Upper lobe of left lung (tissue), 6 donors: ENCODE measurements around the gene PIGQ. TPM values are rescaled to one million over a fixed set of nuclear protein-coding genes. Genes with fewer than 3 reads are reported as not detected.

Experiments
- ATAC-seq, 2 donors: fragments of 200-7000 bp; cut with Tn5 transposase; one replicate each; pipeline ENCODE4 v1.9.1; 2022; ENCODE audit warnings: mild to moderate bottlenecking in 2 of 2, moderate library complexity in 2 of 2; ENCODE audit not compliant: low FRiP score in 2 of 2
- DNase-seq, 2 donors: peaks; one replicate each; pipeline ENCODE4 v3.0.0-alpha.2; 2019 to 2020
- H3K27ac ChIP-seq, 4 donors: fragments of 200-600 bp; sonication (generic); one replicate each; pipeline ENCODE4 v1.5.1; 2016 to 2019
- H3K27me3 ChIP-seq, 4 donors: fragments of 200-600 bp; sonication (generic); one replicate each; pipeline ENCODE4 v1.5.1; 2017 to 2019
- H3K36me3 ChIP-seq, 4 donors: fragments of 200-600 bp; sonication (generic); one replicate each; pipeline ENCODE4 v1.5.1; 2016 to 2019
- H3K4me1 ChIP-seq, 4 donors: fragments of 200-600 bp; sonication (generic); one replicate each; pipeline ENCODE4 v1.5.1; 2018 to 2019
- H3K4me3 ChIP-seq, 4 donors: fragments of 200-600 bp; sonication (generic); one replicate each; pipeline ENCODE4 v1.5.1; 2017 to 2019; ENCODE audit warnings: mild to moderate bottlenecking in 2 of 4, moderate library complexity in 1 of 4
- H3K9me3 ChIP-seq, 4 donors: fragments of 200-600 bp; sonication (generic); one replicate each; pipeline ENCODE4 v1.5.1; 2018 to 2019
- CTCF ChIP-seq, 6 experiments: fragments of 450-650 bp in 4 of 6; fragments of 200-600 bp in 2 of 6; sonication (generic) in 2 of 6; IDR thresholded peaks; one replicate each; pipeline ENCODE4 v1.5.1; 2016 to 2019; ENCODE audit warnings: antibody characterized with exemption in 6 of 6
- EP300 ChIP-seq, 4 donors: sonication (generic); formaldehyde crosslinking; IDR thresholded peaks; one replicate each; pipeline ENCODE4 v1.5.1; 2017; ENCODE audit warnings: antibody characterized with exemption in 4 of 4, control low read depth in 2 of 4
- POLR2A ChIP-seq, 4 donors: fragments of 450-650 bp; IDR thresholded peaks; one replicate each; pipeline ENCODE4 v1.5.1; 2016 to 2017; ENCODE audit warnings: antibody characterized with exemption in 4 of 4, mild to moderate bottlenecking in 2 of 4
- POLR2AphosphoS5 ChIP-seq, 2 donors: sonication (generic); formaldehyde crosslinking; IDR thresholded peaks; one replicate each; pipeline ENCODE4 v1.5.1; 2017; ENCODE audit warnings: antibody characterized with exemption in 2 of 2
- WGBS, 2 donors: methylation state at CpG; one replicate each; pipeline ENCODE4 v1.1.5; 2017 to 2018; 5-methylcytosine and 5-hydroxymethylcytosine counted together
- total RNA-seq, 6 donors: library from RNA; depleted of rRNA in 4 of 6; stranded (reverse); fragments of >200 nt in 4 of 6; gene quantifications; one replicate each; pipeline versions ENCODE4 v1.1.0 to v1.2.1, GENCODE V29; 2016 to 2021
- donor health status: DM: no; HTN: no; CAD: no; lungs with moderate emphysema.
- donor health status: DM: no; HTN: yes; CAD: no; lungs with severe emphysema.

Gene PIGQ
- total RNA-seq, 6 donors from 2014 or later, result 42.7 to 153 (median 79.6) TPM

- TF ChIP-seq POLR2A (IDR thresholded peaks at IDR 0.05) (no peak), CTCF (IDR thresholded peaks at IDR 0.05) (no peak), EP300 (IDR thresholded peaks at IDR 0.05) (no peak), POLR2AphosphoS5 (IDR thresholded peaks at IDR 0.05) (no peak)
These were observed 15.0 kb upstream of the PIGQ start for GRCh38 chr16:554640-555365.

GRCh38 chr16:555528-556473 is 14.0 kb upstream of the PIGQ start:
- H3K36me3 ChIP-seq, result peaks cover 9 to 29% (median 29%) of the 10 kb centered on the region in 4 donors
- peaks cover 0 to 15% (median 6%) of the 10 kb centered on the region in 4 donors for H3K4me1 ChIP-seq
- no peak for TF ChIP-seq POLR2A (IDR thresholded peaks at IDR 0.05)
- no peaks in the 10 kb centered on the region for H3K9me3 ChIP-seq
- DNase-seq (no peak), ATAC-seq (no peak)
- peaks cover 1 to 21% (median 10%) of the 10 kb centered on the region in 4 donors for H3K27me3 ChIP-seq
- no peak overlapping the region for H3K27ac ChIP-seq
- 86 to 89% methylated on average over 15 to 21 of the region's 32 CpGs for WGBS, 2 donors
- no peak overlapping the region for H3K4me3 ChIP-seq

More at GRCh38 chr16:554640-555365, 15.0 kb upstream of the PIGQ start:
- Histone ChIP-seq H3K9me3 (no peaks in the 10 kb centered on the region), H3K36me3 (peaks cover 9 to 36% (median 34%) of the 10 kb centered on the region in 4 donors), H3K27ac (no peak overlapping the region), H3K4me1 (peaks cover 0 to 5% (median 2%) of the 10 kb centered on the region in 4 donors), H3K27me3 (peaks cover 1 to 12% (median 4%) of the 10 kb centered on the region in 4 donors), H3K4me3 (no peak overlapping the region)
- DNase-seq, result no peak
- WGBS, 2 donors, result 80 to 86% methylated on average over 24 to 52 of the region's 54 CpGs
- ATAC-seq, result peak in 1 of 2 donors; percentile 68

- WGBS, 2 donors, result 84 to 86% methylated on average over 16 to 28 of the region's 32 CpGs
- Histone ChIP-seq H3K27ac (no peak overlapping the region), H3K4me3 (no peak overlapping the region), H3K27me3 (peaks cover 1 to 29% (median 14%) of the 10 kb centered on the region in 4 donors), H3K36me3 (peaks cover 9 to 25% (median 24%) of the 10 kb centered on the region in 4 donors), H3K4me1 (peaks cover 0 to 17% (median 6%) of the 10 kb centered on the region in 4 donors), H3K9me3 (no peaks in the 10 kb centered on the region)
- ATAC-seq (no peak), DNase-seq (no peak)
- no peak for TF ChIP-seq EP300 (IDR thresholded peaks at IDR 0.05)
- no peak for TF ChIP-seq POLR2A (IDR thresholded peaks at IDR 0.05)
- TF ChIP-seq POLR2AphosphoS5 (IDR thresholded peaks at IDR 0.05), result no peak
- no peak for TF ChIP-seq CTCF (IDR thresholded peaks at IDR 0.05)
These were observed 13.1 kb upstream of the PIGQ start for GRCh38 chr16:556474-557173.

- Histone ChIP-seq H3K36me3 (peaks cover under 1 to 14% (median 13%) of the 10 kb centered on the region in 4 donors), H3K4me3 (no peak overlapping the region), H3K4me1 (peaks cover 0 to 17% (median 6%) of the 10 kb centered on the region in 4 donors), H3K9me3 (no peaks in the 10 kb centered on the region), H3K27me3 (peaks cover 1 to 30% (median 14%) of the 10 kb centered on the region in 4 donors), H3K27ac (no peak overlapping the region)
- ATAC-seq (no peak), DNase-seq (no peak)
- TF ChIP-seq POLR2A (IDR thresholded peaks at IDR 0.05) (no peak), POLR2AphosphoS5 (IDR thresholded peaks at IDR 0.05) (no peak), EP300 (IDR thresholded peaks at IDR 0.05) (no peak), CTCF (IDR thresholded peaks at IDR 0.05) (no peak)
- WGBS, 2 donors, result 77 to 87% methylated on average over 8 to 23 of the region's 23 CpGs
These were observed 12.1 kb upstream of the PIGQ start for GRCh38 chr16:557463-558297.
